Transverse colon (tissue), 4 donors: ENCODE data around the gene INTS12. TPM values are rescaled to one million over a fixed set of nuclear protein-coding genes. Genes with fewer than 3 reads are reported as not detected.
"Not testable (repeated sequence)": the region's sequence is repeated elsewhere in the genome, so short reads cannot be mapped to it uniquely, and the experiment has no call there.

Experiments
- DNase-seq: peaks from one replicate; pipeline ENCODE4 v3.0.0-alpha.2; 2019
- H3K27ac ChIP-seq, 4 donors: fragments of 200-600 bp; sonication (generic); 2 replicates each; pipeline ENCODE4 v1.5.1; 2016 to 2018; ENCODE audit warnings: inconsistent platforms in 4 of 4
- H3K27me3 ChIP-seq: fragments of 200-600 bp; sonication (generic); 2 replicates; pipeline ENCODE4 v1.5.1; 2017; ENCODE audit warnings: inconsistent platforms
- H3K36me3 ChIP-seq, 4 donors: fragments of 200-600 bp; sonication (generic); 2 replicates each; pipeline ENCODE4 v1.5.1; 2017 to 2019; ENCODE audit warnings: inconsistent platforms in 4 of 4
- H3K4me1 ChIP-seq, 4 donors: fragments of 200-600 bp; sonication (generic); 2 replicates each; pipeline ENCODE4 v1.5.1; 2017 to 2020; ENCODE audit warnings: inconsistent platforms in 4 of 4
- H3K4me3 ChIP-seq, 4 donors: fragments of 200-600 bp; sonication (generic); 1 replicate in 1 of 4; 2 replicates in 3 of 4; pipeline versions ENCODE4 v1.5.1 to v1.6.1; 2017 to 2019; ENCODE audit warnings: inconsistent platforms in 4 of 4
- H3K9me3 ChIP-seq, 2 donors: fragments of 200-600 bp; sonication (generic); 2 replicates each; pipeline ENCODE4 v1.5.1; 2017 to 2019; ENCODE audit warnings: inconsistent platforms in 2 of 2
- CTCF ChIP-seq, 5 experiments: fragments of 200-600 bp in 3 of 5; fragments of 450-650 bp in 2 of 5; sonication (generic) in 3 of 5; IDR thresholded peaks; 1 replicate in 2 of 5; 2 replicates in 3 of 5; pipeline ENCODE4 v1.5.1; 2016 to 2017; ENCODE audit warnings: antibody characterized with exemption in 5 of 5, inconsistent platforms in 3 of 5, mild to moderate bottlenecking in 2 of 5, moderate library complexity in 1 of 5
- EP300 ChIP-seq: sonication (generic); formaldehyde crosslinking; IDR thresholded peaks from one replicate; pipeline ENCODE4 v1.6.1; 2017; ENCODE audit warnings: antibody characterized with exemption, low read depth
- POLR2A ChIP-seq: fragments of 450-650 bp; IDR thresholded peaks from one replicate; pipeline ENCODE4 v1.6.1; 2016; ENCODE audit warnings: antibody characterized with exemption, mild to moderate bottlenecking, moderate library complexity
- POLR2AphosphoS5 ChIP-seq, 3 donors: sonication (generic); formaldehyde crosslinking; IDR thresholded peaks; one replicate each; pipeline ENCODE4 v1.6.1; 2016; ENCODE audit warnings: antibody characterized with exemption in 3 of 3
- WGBS, 2 donors: methylation state at CpG; one replicate each; pipeline ENCODE4 v1.1.5; 2018; ENCODE audit warnings: low coverage in 1 of 2; 5-methylcytosine and 5-hydroxymethylcytosine counted together
- in situ Hi-C, 4 donors: fragments of 200-750 bp; cut with MboI; loops; one replicate each; pipeline versions ENCODE4 v1.15.0 to v1.15.1; 2017; ENCODE audit warnings: low sequenced_read_pairs in 3 of 4, low pct_ligation_motif_present in 1 of 4, low pct_unique_long_range_greater_than_20kb in 1 of 4
- intact Hi-C: fragments of 100-400 bp; cut with DNase I; formaldehyde crosslinking; loops from one replicate; pipeline ENCODE4 v1.15.1; 2023; ENCODE audit warnings: low total_unique reads
- total RNA-seq, 4 donors: library from RNA; depleted of rRNA; stranded (reverse); fragments of >200 nt; gene quantifications; one replicate each; pipeline ENCODE4 v1.1.0, GENCODE V29; 2016

INTS12 gene
- total RNA-seq, 4 donors from 2014 or later, result 4.5 to 37.0 (median 22.0) TPM

- TF ChIP-seq EP300, result no peak
- no peak for TF ChIP-seq POLR2AphosphoS5 (IDR thresholded peaks at IDR 0.05)
- TF ChIP-seq POLR2A, result no peak
- no peak for TF ChIP-seq CTCF (IDR thresholded peaks at IDR 0.05)
These were observed 43.3 kb upstream of the INTS12 start for GRCh38 chr4:105751718-105752299.

GRCh38 chr4:105748222-105748621 lies 39.7 kb upstream of the INTS12 start:
- intact Hi-C loops, result no loop called here

More at GRCh38 chr4:105751718-105752299, 43.3 kb upstream of the INTS12 start:
- intact Hi-C loops, result no loop called here
- no peaks in the 10 kb centered on the region for H3K4me1 ChIP-seq
- no peak overlapping the region for H3K27ac ChIP-seq
- no peaks in the 10 kb centered on the region for H3K27me3 ChIP-seq
- no peaks in the 10 kb centered on the region for H3K36me3 ChIP-seq
- no peak overlapping the region for H3K4me3 ChIP-seq
- in situ Hi-C loops, result no loop called here
- DNase-seq, result no peak
- 39 to 44% methylated on average over 2 of the region's 2 CpGs for WGBS, 2 donors
- no peaks in the 10 kb centered on the region for H3K9me3 ChIP-seq

GRCh38 chr4:105741548-105741947 lies 33.1 kb upstream of the INTS12 start:
- intact Hi-C loops (no loop called here), in situ Hi-C loops (no loop called here)
- H3K27me3 ChIP-seq, result no peaks in the 10 kb centered on the region
- peaks cover 0 to 4% (median under 1%) of the 10 kb centered on the region in 4 donors for H3K36me3 ChIP-seq
- 66 to 71% methylated on average over 2 of the region's 2 CpGs for WGBS, 2 donors
- TF ChIP-seq CTCF (IDR thresholded peaks at IDR 0.05) (no peak), POLR2AphosphoS5 (IDR thresholded peaks at IDR 0.05) (no peak), POLR2A (no peak), EP300 (no peak)
- no peak overlapping the region for H3K4me3 ChIP-seq
- DNase-seq, result no peak
- H3K4me1 ChIP-seq, result no peaks in the 10 kb centered on the region
- H3K9me3 ChIP-seq, result peaks cover 13 to 18% of the 10 kb centered on the region in 2 donors
- no peak overlapping the region for H3K27ac ChIP-seq

More at GRCh38 chr4:105748222-105748621, 39.7 kb upstream of the INTS12 start:
- H3K36me3 ChIP-seq, result no peaks in the 10 kb centered on the region
- no peak for DNase-seq
- 90 to 98% methylated on average over 3 of the region's 3 CpGs for WGBS, 2 donors
- in situ Hi-C loops, result no loop called here
- no peaks in the 10 kb centered on the region for H3K9me3 ChIP-seq
- H3K4me1 ChIP-seq, result no peaks in the 10 kb centered on the region
- H3K4me3 ChIP-seq, result no peak overlapping the region
- no peak overlapping the region for H3K27ac ChIP-seq
- no peaks in the 10 kb centered on the region for H3K27me3 ChIP-seq
- TF ChIP-seq POLR2AphosphoS5 (IDR thresholded peaks at IDR 0.05), result no peak
- TF ChIP-seq EP300, result no peak
- no peak for TF ChIP-seq POLR2A
- TF ChIP-seq CTCF (IDR thresholded peaks at IDR 0.05), result no peak

- H3K4me1 ChIP-seq, H3K4me3 ChIP-seq, H3K27ac ChIP-seq, in situ Hi-C loops, H3K27me3 ChIP-seq, intact Hi-C loops, DNase-seq: not testable (repeated sequence)
- WGBS, 2 donors, result 94% methylated on average over 10 of the region's 10 CpGs; no CpG with 5 or more reads in 1 of the 2 donors
- Histone ChIP-seq H3K9me3 (peaks cover 22 to 33% of the 10 kb centered on the region in 2 donors), H3K36me3 (peaks cover 0 to 18% (median 4%) of the 10 kb centered on the region in 4 donors)
These were observed 26.7 kb upstream of the INTS12 start for GRCh38 chr4:105735217-105735616.

GRCh38 chr4:105729895-105730294 lies 21.4 kb upstream of the INTS12 start:
- in situ Hi-C loops, DNase-seq, intact Hi-C loops, H3K4me1 ChIP-seq, H3K27ac ChIP-seq, H3K36me3 ChIP-seq, H3K27me3 ChIP-seq, H3K9me3 ChIP-seq, H3K4me3 ChIP-seq: not testable (repeated sequence)
- WGBS, 2 donors, result 97 to 100% methylated on average over 3 to 4 of the region's 4 CpGs
